ENCODE measurements around the gene CYB5B.
"Not testable (repeated sequence)": the region's sequence is repeated elsewhere in the genome, so short reads cannot be mapped to it uniquely, and the experiment has no call there.

CYB5B gene

GRCh38 chr16:69419956-69420355 is 4.5 kb upstream of the CYB5B start:
- TF ChIP-seq, protein P1, sequence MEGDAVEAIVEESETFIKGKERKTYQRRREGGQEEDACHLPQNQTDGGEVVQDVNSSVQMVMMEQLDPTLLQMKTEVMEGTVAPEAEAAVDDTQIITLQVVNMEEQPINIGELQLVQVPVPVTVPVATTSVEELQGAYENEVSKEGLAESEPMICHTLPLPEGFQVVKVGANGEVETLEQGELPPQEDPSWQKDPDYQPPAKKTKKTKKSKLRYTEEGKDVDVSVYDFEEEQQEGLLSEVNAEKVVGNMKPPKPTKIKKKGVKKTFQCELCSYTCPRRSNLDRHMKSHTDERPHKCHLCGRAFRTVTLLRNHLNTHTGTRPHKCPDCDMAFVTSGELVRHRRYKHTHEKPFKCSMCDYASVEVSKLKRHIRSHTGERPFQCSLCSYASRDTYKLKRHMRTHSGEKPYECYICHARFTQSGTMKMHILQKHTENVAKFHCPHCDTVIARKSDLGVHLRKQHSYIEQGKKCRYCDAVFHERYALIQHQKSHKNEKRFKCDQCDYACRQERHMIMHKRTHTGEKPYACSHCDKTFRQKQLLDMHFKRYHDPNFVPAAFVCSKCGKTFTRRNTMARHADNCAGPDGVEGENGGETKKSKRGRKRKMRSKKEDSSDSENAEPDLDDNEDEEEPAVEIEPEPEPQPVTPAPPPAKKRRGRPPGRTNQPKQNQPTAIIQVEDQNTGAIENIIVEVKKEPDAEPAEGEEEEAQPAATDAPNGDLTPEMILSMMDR (IDR thresholded peaks at IDR 0.05; ENCODE audit: borderline replicate concordance, insufficient read depth, low read depth, low read length) = no peak
- no peak overlapping the region for H3K4me3 ChIP-seq (ENCODE audit: low read depth, low read length)

GRCh38 chr16:69423189-69423588 is 1.2 kb upstream of the CYB5B start:
- H3K4me3 ChIP-seq (ENCODE audit: low read depth, low read length) = no peak overlapping the region

GRCh38 chr16:69424935-69425784 is 741 bp downstream of the CYB5B start:
- TF ChIP-seq, protein P1 (IDR thresholded peaks at IDR 0.05; ENCODE audit: borderline replicate concordance, insufficient read depth, low read depth, low read length) = no peak
- peak overlapping the region; percentile 80 for H3K4me3 ChIP-seq (ENCODE audit: low read depth, low read length)

More at GRCh38 chr16:69423189-69423588, 1.2 kb upstream of the CYB5B start:
- TF ChIP-seq, protein P1 (IDR thresholded peaks at IDR 0.05; ENCODE audit: borderline replicate concordance, insufficient read depth, low read depth, low read length) = no peak

- no peak overlapping the region for H3K4me3 ChIP-seq (ENCODE audit: low read depth, low read length)
- TF ChIP-seq, protein P1 (IDR thresholded peaks at IDR 0.05; ENCODE audit: borderline replicate concordance, insufficient read depth, low read depth, low read length) = no peak
These were observed 4.2 kb downstream of the CYB5B start for GRCh38 chr16:69428652-69429051.

DNA sequence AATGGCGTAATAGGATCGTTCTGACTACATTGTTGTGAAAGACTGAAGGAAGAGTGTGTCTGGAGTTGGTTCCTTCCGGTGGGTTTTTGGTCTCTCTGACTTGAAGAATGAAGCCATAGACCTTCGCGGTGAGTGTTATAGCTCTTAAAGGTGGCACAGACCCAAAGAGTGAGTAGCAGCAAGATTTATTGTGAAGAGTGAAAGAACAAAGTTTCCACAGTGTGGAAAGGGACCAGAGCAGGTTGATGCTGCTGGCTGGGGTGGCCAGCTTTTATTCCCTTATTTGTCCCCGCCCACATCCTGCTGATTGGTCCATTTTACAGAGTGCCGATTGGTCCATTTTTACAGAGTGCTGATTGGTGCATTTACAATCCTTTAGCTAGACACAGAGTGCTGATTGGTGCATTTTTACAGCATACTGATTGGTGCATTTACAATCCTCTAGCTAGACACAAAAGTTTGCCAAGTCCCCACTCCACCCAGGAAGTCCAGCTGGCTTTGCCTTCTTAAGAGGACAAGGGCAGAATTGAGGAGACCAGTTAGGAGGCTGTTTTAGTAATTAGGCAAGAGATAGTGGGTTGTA is 4.7 kb downstream of the CYB5B start:
- H3K4me3 ChIP-seq (ENCODE audit: low read depth, low read length) = not testable (repeated sequence)

DNA sequence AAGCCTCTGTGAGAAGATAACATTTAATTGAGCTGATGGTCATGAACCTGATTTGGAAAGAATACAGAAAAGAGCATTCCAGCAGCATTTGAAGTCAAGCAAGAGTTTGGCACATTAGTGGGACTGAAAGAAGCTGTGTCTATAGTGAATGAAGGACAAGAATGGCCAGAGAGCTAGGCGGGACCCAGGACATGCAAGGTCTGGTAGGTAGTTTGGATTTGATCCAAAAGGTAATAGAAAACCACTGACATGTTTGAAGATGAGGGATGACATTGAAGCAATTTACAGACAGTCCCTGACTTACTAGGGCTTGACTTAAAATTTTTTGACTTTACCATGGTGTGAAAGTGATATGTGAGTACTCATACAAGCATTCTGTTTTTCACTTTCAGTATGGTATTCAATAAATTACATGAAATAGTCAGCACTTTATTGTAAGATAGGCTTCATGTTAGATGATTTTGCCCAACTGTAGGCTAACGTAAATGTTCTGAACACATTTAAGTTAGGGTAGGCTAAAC is 7.6 kb downstream of the CYB5B start:
- no peak overlapping the region for H3K4me3 ChIP-seq (ENCODE audit: low read depth, low read length)
- TF ChIP-seq, protein P1 (IDR thresholded peaks at IDR 0.05; ENCODE audit: borderline replicate concordance, insufficient read depth, low read depth, low read length) = no peak

DNA sequence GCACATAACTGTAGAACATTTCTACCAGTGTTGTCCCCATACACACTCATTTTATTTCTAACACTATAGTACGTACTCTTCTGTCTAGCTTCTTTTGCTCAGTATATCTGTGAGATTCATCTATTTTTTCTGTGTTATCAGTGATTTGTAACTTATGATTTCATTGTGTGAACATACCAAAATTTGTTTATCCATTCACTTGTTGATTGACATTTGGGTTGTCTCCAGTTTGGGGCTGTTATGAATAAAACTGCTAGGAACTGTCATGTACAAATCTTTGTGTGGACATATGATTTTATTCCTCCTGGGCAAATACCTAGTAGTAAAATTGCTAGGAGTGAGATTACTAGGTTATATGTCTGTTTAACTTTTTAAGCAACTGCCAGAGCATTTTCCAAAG is 9.6 kb downstream of the CYB5B start:
- no peak overlapping the region for H3K4me3 ChIP-seq (ENCODE audit: low read depth, low read length)
- TF ChIP-seq, protein P1 (IDR thresholded peaks at IDR 0.05; ENCODE audit: borderline replicate concordance, insufficient read depth, low read depth, low read length) = no peak
